GM12872 (cell line): ENCODE data around the gene NEU3.

Source experiments
- TF ChIP-seq, protein P1 (sequence below): IDR thresholded peaks from 3 replicates; pipeline ENCODE4 v1.5.1; 2011; ENCODE audit warnings: low read depth, mild to moderate bottlenecking, low read length, moderate library complexity; ENCODE audit not compliant: insufficient read depth

NEU3 gene

DNA sequence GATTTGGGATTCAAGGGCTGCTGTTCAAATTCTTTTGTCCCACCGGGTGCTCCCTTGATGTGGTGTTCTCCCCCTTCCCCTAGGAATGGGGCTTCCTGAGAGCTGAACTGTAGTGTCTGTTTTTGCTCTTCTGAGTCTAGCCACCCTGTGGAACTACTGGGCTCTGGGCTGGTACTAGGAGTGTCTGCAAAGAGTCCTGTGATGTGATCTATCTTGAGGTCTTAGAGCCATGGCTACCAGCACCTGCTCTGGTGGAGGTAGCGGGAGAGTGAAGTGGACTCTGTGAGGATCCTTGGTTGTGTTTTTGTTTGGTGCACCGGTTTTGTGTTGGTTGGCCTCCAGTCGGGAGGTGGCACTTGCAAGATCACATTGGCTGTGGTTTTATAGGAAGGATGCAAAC, 61.8 kb downstream of the NEU3 start:
- TF ChIP-seq, protein P1, sequence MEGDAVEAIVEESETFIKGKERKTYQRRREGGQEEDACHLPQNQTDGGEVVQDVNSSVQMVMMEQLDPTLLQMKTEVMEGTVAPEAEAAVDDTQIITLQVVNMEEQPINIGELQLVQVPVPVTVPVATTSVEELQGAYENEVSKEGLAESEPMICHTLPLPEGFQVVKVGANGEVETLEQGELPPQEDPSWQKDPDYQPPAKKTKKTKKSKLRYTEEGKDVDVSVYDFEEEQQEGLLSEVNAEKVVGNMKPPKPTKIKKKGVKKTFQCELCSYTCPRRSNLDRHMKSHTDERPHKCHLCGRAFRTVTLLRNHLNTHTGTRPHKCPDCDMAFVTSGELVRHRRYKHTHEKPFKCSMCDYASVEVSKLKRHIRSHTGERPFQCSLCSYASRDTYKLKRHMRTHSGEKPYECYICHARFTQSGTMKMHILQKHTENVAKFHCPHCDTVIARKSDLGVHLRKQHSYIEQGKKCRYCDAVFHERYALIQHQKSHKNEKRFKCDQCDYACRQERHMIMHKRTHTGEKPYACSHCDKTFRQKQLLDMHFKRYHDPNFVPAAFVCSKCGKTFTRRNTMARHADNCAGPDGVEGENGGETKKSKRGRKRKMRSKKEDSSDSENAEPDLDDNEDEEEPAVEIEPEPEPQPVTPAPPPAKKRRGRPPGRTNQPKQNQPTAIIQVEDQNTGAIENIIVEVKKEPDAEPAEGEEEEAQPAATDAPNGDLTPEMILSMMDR, result no peak

DNA sequence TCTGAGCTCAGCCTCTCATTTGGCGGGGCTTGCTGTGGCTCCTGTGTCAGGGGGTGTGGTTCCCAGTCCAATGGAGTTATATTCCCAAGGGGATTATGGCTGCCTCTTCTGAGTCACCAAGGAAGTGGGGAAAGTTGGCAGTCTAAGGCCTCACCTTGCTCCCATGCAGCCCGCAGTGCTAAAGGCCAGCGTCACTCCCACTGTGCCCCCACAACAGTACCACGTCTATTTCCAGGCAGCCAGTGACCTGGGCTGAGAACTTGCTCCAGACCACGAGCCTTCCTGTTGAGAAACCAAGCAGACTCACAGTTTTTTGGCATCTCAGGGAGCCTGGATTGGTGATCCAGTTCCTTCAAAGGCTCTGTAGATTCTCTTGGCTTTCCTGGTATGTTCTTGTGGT, 62.3 kb downstream of the NEU3 start:
- TF ChIP-seq, protein P1, result no peak

GRCh38 chr11:75052457-75052856, 63.7 kb downstream of the NEU3 start:
- TF ChIP-seq, protein P1, result no peak

GRCh38 chr11:75055511-75055910, 66.8 kb downstream of the NEU3 start:
- TF ChIP-seq, protein P1, result no peak

- TF ChIP-seq, protein P1, result no peak
Measured at GRCh38 chr11:75056814-75057213, 68.1 kb downstream of the NEU3 start.

DNA sequence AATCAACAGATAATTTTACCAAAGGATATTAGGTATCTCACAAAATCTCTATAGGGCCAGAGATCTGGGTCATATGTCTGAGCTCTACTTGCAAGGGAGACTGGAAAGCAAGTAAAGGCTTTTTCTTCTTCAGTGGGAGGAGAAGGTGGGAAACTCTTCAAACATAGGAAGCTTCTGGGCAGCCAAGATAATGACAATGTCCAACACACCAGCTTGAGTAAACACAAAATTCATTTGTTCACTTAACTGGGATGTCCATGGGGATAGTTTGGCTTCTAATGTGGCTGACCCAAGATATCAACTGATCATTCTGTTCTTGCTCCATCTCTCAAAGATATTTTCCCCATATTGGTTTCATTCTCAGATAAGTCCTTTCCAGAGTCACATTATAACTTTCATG, 70.6 kb downstream of the NEU3 start:
- TF ChIP-seq, protein P1, result no peak

- TF ChIP-seq, protein P1, result no peak
Measured at GRCh38 chr11:75063741-75064314, 75.1 kb downstream of the NEU3 start.

DNA sequence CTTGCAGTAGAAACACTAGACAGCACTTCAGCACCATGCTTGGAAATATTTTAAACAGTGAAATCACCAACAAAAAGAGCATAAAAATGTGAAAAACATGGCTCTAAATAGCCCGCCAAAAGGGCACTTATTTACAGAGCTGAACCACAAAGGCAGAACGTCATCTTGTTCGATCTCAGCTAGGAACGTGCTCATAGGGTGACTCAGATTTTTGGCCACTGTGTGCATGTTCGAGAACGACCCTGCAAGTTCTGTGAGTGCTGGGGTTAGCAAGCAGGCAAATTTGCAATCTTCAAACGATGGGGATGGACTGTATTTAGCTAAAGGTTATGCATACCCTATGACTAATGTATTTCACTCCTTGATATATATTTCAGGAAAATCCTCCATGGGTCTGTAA, 77.3 kb downstream of the NEU3 start:
- TF ChIP-seq, protein P1, result no peak
